ENCODE results near the gene PKMYT1. TPM values are rescaled to one million over a fixed set of nuclear protein-coding genes. Genes with fewer than 3 reads are reported as not detected.

PKMYT1 gene
- total RNA-seq, 4 donors from 2014 or later = 1.6 to 1.7 TPM; not detected in 2

- Histone ChIP-seq H3K27ac (no peak overlapping the region), H3K4me3 (no peak overlapping the region), H3K9me3 (no peaks in the 10 kb centered on the region), H3K36me3 (no peaks in the 10 kb centered on the region), H3K4me1 (peaks cover 0 to 9% (median 0%) of the 10 kb centered on the region in 3 donors), H3K27me3 (peaks cover 93% of the 10 kb centered on the region)
- TF ChIP-seq EP300 (IDR thresholded peaks at IDR 0.05) (no peak), POLR2A (IDR thresholded peaks at IDR 0.05) (no peak), POLR2AphosphoS5 (IDR thresholded peaks at IDR 0.05) (no peak), CTCF (IDR thresholded peaks at IDR 0.05) (no peak)
- WGBS, 2 donors (ENCODE audit: low coverage in 1 of 2) = 0 to 38% methylated on average over 1 to 2 of the region's 12 CpGs
- ATAC-seq = no peak
Measured at GRCh38 chr16:3013998-3014690, 33.9 kb upstream of the PKMYT1 start.

- Histone ChIP-seq H3K4me1 (peaks cover 0 to 9% (median 0%) of the 10 kb centered on the region in 3 donors), H3K27ac (no peak overlapping the region), H3K36me3 (no peaks in the 10 kb centered on the region), H3K9me3 (no peaks in the 10 kb centered on the region), H3K27me3 (peaks cover 93% of the 10 kb centered on the region), H3K4me3 (no peak overlapping the region)
- TF ChIP-seq EP300 (IDR thresholded peaks at IDR 0.05) (no peak), POLR2A (IDR thresholded peaks at IDR 0.05) (no peak), POLR2AphosphoS5 (IDR thresholded peaks at IDR 0.05) (no peak), CTCF (IDR thresholded peaks at IDR 0.05) (no peak)
- no peak for ATAC-seq
- WGBS, 2 donors (ENCODE audit: low coverage in 1 of 2) = no CpG with 5 or more reads among the region's 27 CpGs
Measured at GRCh38 chr16:3013491-3013951, 33.3 kb upstream of the PKMYT1 start.

GRCh38 chr16:3012828-3013420 lies 32.7 kb upstream of the PKMYT1 start, which contains the start of gene CLDN9:
CLDN9 (plus strand) TSS chr16:3012923; CDS start chr16:3013363, 440 bp downstream.
- H3K27ac ChIP-seq = no peak within 1 kb of the TSS
- ATAC-seq = no peak
- WGBS, 2 donors (ENCODE audit: low coverage in 1 of 2) = no CpG with 5 or more reads among the region's 27 CpGs
- H3K4me1 ChIP-seq = peaks cover 0 to 5% (median 0%) of the 10 kb centered on the region in 3 donors
- H3K4me3 ChIP-seq = no peak within 1 kb of the TSS
- H3K9me3 ChIP-seq = no peaks in the 10 kb centered on the region
- TF ChIP-seq POLR2A (IDR thresholded peaks at IDR 0.05) = no peak
- TF ChIP-seq POLR2AphosphoS5 (IDR thresholded peaks at IDR 0.05) = no peak
- no peak for TF ChIP-seq CTCF (IDR thresholded peaks at IDR 0.05)
- TF ChIP-seq EP300 (IDR thresholded peaks at IDR 0.05) = no peak
- H3K27me3 ChIP-seq = peaks cover 93% of the 10 kb centered on the region
- H3K36me3 ChIP-seq = no peaks in the 10 kb centered on the region

GRCh38 chr16:3012246-3012645 lies 32.0 kb upstream of the PKMYT1 start:
- no peaks in the 10 kb centered on the region for H3K4me1 ChIP-seq
- H3K27me3 ChIP-seq = peaks cover 93% of the 10 kb centered on the region
- no peak overlapping the region for H3K4me3 ChIP-seq
- TF ChIP-seq POLR2AphosphoS5 (IDR thresholded peaks at IDR 0.05) = no peak
- TF ChIP-seq POLR2A (IDR thresholded peaks at IDR 0.05) = no peak
- TF ChIP-seq EP300 (IDR thresholded peaks at IDR 0.05) = no peak
- TF ChIP-seq CTCF (IDR thresholded peaks at IDR 0.05) = no peak
- no peak for ATAC-seq
- WGBS, 2 donors (ENCODE audit: low coverage in 1 of 2) = 4 to 20% methylated on average over 1 to 5 of the region's 19 CpGs
- no peaks in the 10 kb centered on the region for H3K36me3 ChIP-seq
- H3K27ac ChIP-seq = no peak overlapping the region
- H3K9me3 ChIP-seq = no peaks in the 10 kb centered on the region

Measured in gastroesophageal sphincter (tissue), 4 donors.